Stimulated activated CD8-positive, alpha-beta memory T cell treated with anti-CD3 and anti-CD28 coated beads, Interleukin-7, amount 100 ng/mL, for 24 hours (primary cell): ENCODE measurements around the gene GVQW3.
"Not testable (repeated sequence)": the region's sequence is repeated elsewhere in the genome, so short reads cannot be mapped to it uniquely, and the experiment has no call there.

Experiments
- DNase-seq: peaks from one replicate; pipeline ENCODE4 v3.0.0-alpha.2; 2020; ENCODE audit warnings: low read depth

The GVQW3 gene

GRCh38 chr11:76388408-76388807, 7.3 kb downstream of the GVQW3 start:
- DNase-seq: no peak

- DNase-seq: no peak
These were observed 9.9 kb downstream of the GVQW3 start for GRCh38 chr11:76391021-76391420.

- no peak for DNase-seq
These were observed 10.8 kb downstream of the GVQW3 start for GRCh38 chr11:76391811-76392475.

- no peak for DNase-seq
These were observed 11.7 kb downstream of the GVQW3 start for GRCh38 chr11:76392870-76393269.

GRCh38 chr11:76394411-76394810, 13.3 kb downstream of the GVQW3 start:
- no peak for DNase-seq

- DNase-seq: no peak
These were observed 14.2 kb downstream of the GVQW3 start for GRCh38 chr11:76395296-76395695.

GRCh38 chr11:76397383-76397782, 16.3 kb downstream of the GVQW3 start:
- no peak for DNase-seq

GRCh38 chr11:76400967-76401366, 19.8 kb downstream of the GVQW3 start:
- no peak for DNase-seq

- not testable (repeated sequence) for DNase-seq
These were observed 20.4 kb downstream of the GVQW3 start for GRCh38 chr11:76401484-76401883.

- DNase-seq: no peak
These were observed 25.2 kb downstream of the GVQW3 start for GRCh38 chr11:76406359-76406758.

- DNase-seq: no peak
These were observed 27.2 kb downstream of the GVQW3 start for GRCh38 chr11:76408171-76408965.

- DNase-seq: no peak
These were observed 29.8 kb downstream of the GVQW3 start for GRCh38 chr11:76410851-76411357.

- no peak for DNase-seq
These were observed 34.0 kb downstream of the GVQW3 start for GRCh38 chr11:76415073-76415472.

GRCh38 chr11:76419896-76420295, 38.8 kb downstream of the GVQW3 start:
- DNase-seq: no peak

GRCh38 chr11:76424379-76424778, 43.3 kb downstream of the GVQW3 start:
- DNase-seq: no peak

- DNase-seq: no peak
These were observed 43.8 kb downstream of the GVQW3 start for GRCh38 chr11:76424891-76425290.

GRCh38 chr11:76426660-76427059, 45.5 kb downstream of the GVQW3 start:
- no peak for DNase-seq

GRCh38 chr11:76436020-76436419, 54.9 kb downstream of the GVQW3 start:
- DNase-seq: no peak

- no peak for DNase-seq
These were observed 62.3 kb downstream of the GVQW3 start for GRCh38 chr11:76443268-76443980.

GRCh38 chr11:76444065-76444383, 62.9 kb downstream of the GVQW3 start:
- no peak for DNase-seq

- peak; percentile 75 for DNase-seq
These were observed 63.4 kb downstream of the GVQW3 start, which contains the start of gene EMSY for GRCh38 chr11:76444384-76445120. Gene EMSY, plus strand, starts transcription at chr11:76445018. Its CDS starts 1,921 bp downstream, at chr11:76446939.
